ENCODE data around the gene DIAPH1.

DIAPH1 gene

GRCh38 chr5:141565826-141566570 is 52.8 kb downstream of the DIAPH1 start:
- no peaks in the 10 kb centered on the region for H3K36me3 ChIP-seq (ENCODE audit: control insufficient read depth, insufficient read depth, low read length)
- no peak overlapping the region for H3K9ac ChIP-seq (ENCODE audit: low read length)
- peaks cover 7% of the 10 kb centered on the region for H3K4me1 ChIP-seq (ENCODE audit: control insufficient read depth, insufficient read depth, low read length)
- H3K4me3 ChIP-seq (ENCODE audit: low read length) = no peak overlapping the region
- H3K27ac ChIP-seq (ENCODE audit: low read depth, low read length) = no peak overlapping the region
- no peaks in the 10 kb centered on the region for H3K27me3 ChIP-seq (ENCODE audit: control insufficient read depth, insufficient read depth, low read length)

- Histone ChIP-seq H3K27me3 (ENCODE audit: control insufficient read depth, insufficient read depth, low read length) (no peaks in the 10 kb centered on the region), H3K9ac (ENCODE audit: low read length) (no peak overlapping the region), H3K4me3 (ENCODE audit: low read length) (no peak overlapping the region), H3K27ac (ENCODE audit: low read depth, low read length) (peak overlapping the region; percentile 17), H3K36me3 (ENCODE audit: control insufficient read depth, insufficient read depth, low read length) (no peaks in the 10 kb centered on the region), H3K4me1 (ENCODE audit: control insufficient read depth, insufficient read depth, low read length) (peaks cover 20% of the 10 kb centered on the region)
Measured at GRCh38 chr5:141564216-141564692, 54.5 kb downstream of the DIAPH1 start.

- peak overlapping the region; percentile 89 for H3K27ac ChIP-seq (ENCODE audit: low read depth, low read length)
- peaks cover 20% of the 10 kb centered on the region for H3K4me1 ChIP-seq (ENCODE audit: control insufficient read depth, insufficient read depth, low read length)
- no peaks in the 10 kb centered on the region for H3K36me3 ChIP-seq (ENCODE audit: control insufficient read depth, insufficient read depth, low read length)
- no peaks in the 10 kb centered on the region for H3K27me3 ChIP-seq (ENCODE audit: control insufficient read depth, insufficient read depth, low read length)
- H3K9ac ChIP-seq (ENCODE audit: low read length) = no peak overlapping the region
- H3K4me3 ChIP-seq (ENCODE audit: low read length) = peak overlapping the region; percentile 10
Measured at GRCh38 chr5:141560725-141561483, 57.9 kb downstream of the DIAPH1 start.

- H3K9ac ChIP-seq (ENCODE audit: low read length) = no peak overlapping the region
- peaks cover 20% of the 10 kb centered on the region for H3K4me1 ChIP-seq (ENCODE audit: control insufficient read depth, insufficient read depth, low read length)
- no peak overlapping the region for H3K4me3 ChIP-seq (ENCODE audit: low read length)
- no peaks in the 10 kb centered on the region for H3K36me3 ChIP-seq (ENCODE audit: control insufficient read depth, insufficient read depth, low read length)
- no peaks in the 10 kb centered on the region for H3K27me3 ChIP-seq (ENCODE audit: control insufficient read depth, insufficient read depth, low read length)
- H3K27ac ChIP-seq (ENCODE audit: low read depth, low read length) = peak overlapping the region; percentile 89
Measured at GRCh38 chr5:141560151-141560550, 58.6 kb downstream of the DIAPH1 start.

- H3K36me3 ChIP-seq (ENCODE audit: control insufficient read depth, insufficient read depth, low read length) = no peaks in the 10 kb centered on the region
- peak overlapping the region; percentile 89 for H3K27ac ChIP-seq (ENCODE audit: low read depth, low read length)
- no peak overlapping the region for H3K9ac ChIP-seq (ENCODE audit: low read length)
- H3K4me3 ChIP-seq (ENCODE audit: low read length) = no peak overlapping the region
- peaks cover 20% of the 10 kb centered on the region for H3K4me1 ChIP-seq (ENCODE audit: control insufficient read depth, insufficient read depth, low read length)
- no peaks in the 10 kb centered on the region for H3K27me3 ChIP-seq (ENCODE audit: control insufficient read depth, insufficient read depth, low read length)
Measured at GRCh38 chr5:141559461-141559860, 59.3 kb downstream of the DIAPH1 start.

- no peak overlapping the region for H3K9ac ChIP-seq (ENCODE audit: low read length)
- H3K27me3 ChIP-seq (ENCODE audit: control insufficient read depth, insufficient read depth, low read length) = no peaks in the 10 kb centered on the region
- H3K4me3 ChIP-seq (ENCODE audit: low read length) = no peak overlapping the region
- peaks cover 17% of the 10 kb centered on the region for H3K4me1 ChIP-seq (ENCODE audit: control insufficient read depth, insufficient read depth, low read length)
- peak overlapping the region; percentile 89 for H3K27ac ChIP-seq (ENCODE audit: low read depth, low read length)
- no peaks in the 10 kb centered on the region for H3K36me3 ChIP-seq (ENCODE audit: control insufficient read depth, insufficient read depth, low read length)
Measured at GRCh38 chr5:141558150-141558549, 60.6 kb downstream of the DIAPH1 start.

GRCh38 chr5:141557681-141558136 is 61.1 kb downstream of the DIAPH1 start:
- Histone ChIP-seq H3K27me3 (ENCODE audit: control insufficient read depth, insufficient read depth, low read length) (no peaks in the 10 kb centered on the region), H3K27ac (ENCODE audit: low read depth, low read length) (peak overlapping the region; percentile 89), H3K36me3 (ENCODE audit: control insufficient read depth, insufficient read depth, low read length) (no peaks in the 10 kb centered on the region), H3K4me3 (ENCODE audit: low read length) (peak overlapping the region; percentile 48), H3K4me1 (ENCODE audit: control insufficient read depth, insufficient read depth, low read length) (peaks cover 17% of the 10 kb centered on the region), H3K9ac (ENCODE audit: low read length) (no peak overlapping the region)

- Histone ChIP-seq H3K4me3 (ENCODE audit: low read length) (no peak overlapping the region), H3K27ac (ENCODE audit: low read depth, low read length) (no peak overlapping the region), H3K9ac (ENCODE audit: low read length) (no peak overlapping the region), H3K27me3 (ENCODE audit: control insufficient read depth, insufficient read depth, low read length) (no peaks in the 10 kb centered on the region), H3K36me3 (ENCODE audit: control insufficient read depth, insufficient read depth, low read length) (peaks cover 4% of the 10 kb centered on the region), H3K4me1 (ENCODE audit: control insufficient read depth, insufficient read depth, low read length) (no peaks in the 10 kb centered on the region)
Measured at GRCh38 chr5:141547921-141548320, 70.9 kb downstream of the DIAPH1 start.

- H3K9ac ChIP-seq (ENCODE audit: low read length) = no peak overlapping the region
- no peaks in the 10 kb centered on the region for H3K4me1 ChIP-seq (ENCODE audit: control insufficient read depth, insufficient read depth, low read length)
- H3K27me3 ChIP-seq (ENCODE audit: control insufficient read depth, insufficient read depth, low read length) = no peaks in the 10 kb centered on the region
- no peak overlapping the region for H3K27ac ChIP-seq (ENCODE audit: low read depth, low read length)
- no peak overlapping the region for H3K4me3 ChIP-seq (ENCODE audit: low read length)
- peaks cover 4% of the 10 kb centered on the region for H3K36me3 ChIP-seq (ENCODE audit: control insufficient read depth, insufficient read depth, low read length)
Measured at GRCh38 chr5:141547488-141547887, 71.3 kb downstream of the DIAPH1 start.

GRCh38 chr5:141543053-141543452 is 75.7 kb downstream of the DIAPH1 start:
- H3K27me3 ChIP-seq (ENCODE audit: control insufficient read depth, insufficient read depth, low read length) = no peaks in the 10 kb centered on the region
- no peak overlapping the region for H3K4me3 ChIP-seq (ENCODE audit: low read length)
- H3K4me1 ChIP-seq (ENCODE audit: control insufficient read depth, insufficient read depth, low read length) = no peaks in the 10 kb centered on the region
- H3K27ac ChIP-seq (ENCODE audit: low read depth, low read length) = no peak overlapping the region
- peaks cover 4% of the 10 kb centered on the region for H3K36me3 ChIP-seq (ENCODE audit: control insufficient read depth, insufficient read depth, low read length)
- no peak overlapping the region for H3K9ac ChIP-seq (ENCODE audit: low read length)

- no peak overlapping the region for H3K9ac ChIP-seq (ENCODE audit: low read length)
- H3K27me3 ChIP-seq (ENCODE audit: control insufficient read depth, insufficient read depth, low read length) = no peaks in the 10 kb centered on the region
- peaks cover 3% of the 10 kb centered on the region for H3K36me3 ChIP-seq (ENCODE audit: control insufficient read depth, insufficient read depth, low read length)
- no peak overlapping the region for H3K27ac ChIP-seq (ENCODE audit: low read depth, low read length)
- no peaks in the 10 kb centered on the region for H3K4me1 ChIP-seq (ENCODE audit: control insufficient read depth, insufficient read depth, low read length)
- H3K4me3 ChIP-seq (ENCODE audit: low read length) = no peak overlapping the region
Measured at GRCh38 chr5:141534492-141535213, 84.1 kb downstream of the DIAPH1 start.

GRCh38 chr5:141533897-141534296 is 84.9 kb downstream of the DIAPH1 start:
- Histone ChIP-seq H3K4me3 (ENCODE audit: low read length) (no peak overlapping the region), H3K27me3 (ENCODE audit: control insufficient read depth, insufficient read depth, low read length) (no peaks in the 10 kb centered on the region), H3K36me3 (ENCODE audit: control insufficient read depth, insufficient read depth, low read length) (peaks cover 5% of the 10 kb centered on the region), H3K4me1 (ENCODE audit: control insufficient read depth, insufficient read depth, low read length) (peaks cover 5% of the 10 kb centered on the region), H3K9ac (ENCODE audit: low read length) (no peak overlapping the region), H3K27ac (ENCODE audit: low read depth, low read length) (no peak overlapping the region)

All from rectal smooth muscle tissue (tissue), 1 donor.